B cell (primary cell): Measurements from ENCODE around the gene DYNC1I1.

Source experiments
- EZH2 ChIP-seq: IDR thresholded peaks from 2 replicates; pipeline ENCODE4 v1.6.1; 2012; ENCODE audit warnings: borderline replicate concordance, low read depth, mild to moderate bottlenecking, moderate library complexity, low read length; ENCODE audit not compliant: insufficient read depth, poor library complexity, severe bottlenecking
- TF ChIP-seq, protein P1 (sequence below): fragments of 200-600 bp; IDR thresholded peaks from one replicate; pipeline ENCODE4 v1.8.0; 2022; ENCODE audit warnings: antibody characterized with exemption, mild to moderate bottlenecking

DNA sequence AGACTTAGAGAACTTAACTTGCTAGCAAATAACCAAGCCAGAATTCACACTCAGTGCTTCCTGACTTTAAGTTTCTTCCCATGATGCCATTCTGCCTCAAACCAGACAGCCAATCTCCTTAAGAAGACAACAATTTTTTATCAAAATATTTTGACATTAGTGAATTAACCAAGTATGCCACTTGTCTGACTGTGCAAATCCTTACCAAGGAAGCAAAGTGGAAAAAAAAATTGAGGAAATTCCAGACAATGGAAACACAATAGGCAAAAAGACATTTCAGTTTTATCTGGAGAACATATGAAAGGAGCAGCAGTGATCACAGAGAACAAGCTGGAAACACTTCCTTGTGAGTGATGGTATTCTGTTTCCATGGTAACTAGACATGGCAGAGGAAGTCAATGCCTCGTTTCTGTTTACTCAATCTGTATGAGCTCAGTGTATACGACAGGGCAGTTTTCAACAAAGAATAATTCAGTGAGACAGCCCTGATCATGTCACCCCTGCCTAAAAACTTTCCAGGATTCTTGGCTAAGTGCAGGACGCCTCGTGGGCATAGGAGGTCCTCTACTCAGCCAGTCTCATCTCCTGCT, 114.2 kb downstream of the DYNC1I1 start:
- TF ChIP-seq EZH2 = no peak
- TF ChIP-seq, protein P1, sequence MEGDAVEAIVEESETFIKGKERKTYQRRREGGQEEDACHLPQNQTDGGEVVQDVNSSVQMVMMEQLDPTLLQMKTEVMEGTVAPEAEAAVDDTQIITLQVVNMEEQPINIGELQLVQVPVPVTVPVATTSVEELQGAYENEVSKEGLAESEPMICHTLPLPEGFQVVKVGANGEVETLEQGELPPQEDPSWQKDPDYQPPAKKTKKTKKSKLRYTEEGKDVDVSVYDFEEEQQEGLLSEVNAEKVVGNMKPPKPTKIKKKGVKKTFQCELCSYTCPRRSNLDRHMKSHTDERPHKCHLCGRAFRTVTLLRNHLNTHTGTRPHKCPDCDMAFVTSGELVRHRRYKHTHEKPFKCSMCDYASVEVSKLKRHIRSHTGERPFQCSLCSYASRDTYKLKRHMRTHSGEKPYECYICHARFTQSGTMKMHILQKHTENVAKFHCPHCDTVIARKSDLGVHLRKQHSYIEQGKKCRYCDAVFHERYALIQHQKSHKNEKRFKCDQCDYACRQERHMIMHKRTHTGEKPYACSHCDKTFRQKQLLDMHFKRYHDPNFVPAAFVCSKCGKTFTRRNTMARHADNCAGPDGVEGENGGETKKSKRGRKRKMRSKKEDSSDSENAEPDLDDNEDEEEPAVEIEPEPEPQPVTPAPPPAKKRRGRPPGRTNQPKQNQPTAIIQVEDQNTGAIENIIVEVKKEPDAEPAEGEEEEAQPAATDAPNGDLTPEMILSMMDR = no peak
